H1 (cell line): Measurements from ENCODE around the gene CXCL5.

Experiments used
- CTCF ChIP-seq, 3 experiments: IDR thresholded peaks; 1 replicate in 2 of 3; 2 replicates in 1 of 3; pipeline versions ENCODE4 v1.5.1 to v1.6.1; 2011; ENCODE audit warnings: low read length in 3 of 3, mild to moderate bottlenecking in 3 of 3, inconsistent platforms in 2 of 3, low read depth in 1 of 3, moderate library complexity in 1 of 3; ENCODE audit not compliant: insufficient read depth in 1 of 3; ENCODE audit errors: control extremely low read depth in 1 of 3
- JUND ChIP-seq: IDR thresholded peaks from 2 replicates; pipeline ENCODE4 v1.6.1; 2011; ENCODE audit warnings: mild to moderate bottlenecking, improper control_type of control experiment, low read length
- SP2 ChIP-seq: IDR thresholded peaks from 2 replicates; pipeline ENCODE4 v1.6.1; 2012; ENCODE audit warnings: mild to moderate bottlenecking, low read length, inconsistent platforms

GRCh38 chr4:73948291-73948690 lies 50.2 kb downstream of the CXCL5 start:
- TF ChIP-seq SP2 (no peak), JUND (no peak), CTCF (IDR thresholded peaks at IDR 0.05; ENCODE audit: control extremely low read depth in 1 of 3, insufficient read depth in 1 of 3, low read depth in 1 of 3, low read length in 3 of 3) (no peak)
